EL (cell line): ENCODE data around the gene NTM.
A peak's percentile ranks its signal among the peaks of the same experiment; 100 is the strongest.
"Not testable (repeated sequence)": the region's sequence is repeated elsewhere in the genome, so short reads cannot be mapped to it uniquely, and the experiment has no call there.

Experiments used
- DNase-seq: peaks from one replicate; pipeline ENCODE4 v3.0.0-alpha.2; 2016

The NTM gene

GRCh38 chr11:131675121-131675888 is 304.9 kb downstream of the NTM start:
- DNase-seq, result peak; percentile 12

DNA sequence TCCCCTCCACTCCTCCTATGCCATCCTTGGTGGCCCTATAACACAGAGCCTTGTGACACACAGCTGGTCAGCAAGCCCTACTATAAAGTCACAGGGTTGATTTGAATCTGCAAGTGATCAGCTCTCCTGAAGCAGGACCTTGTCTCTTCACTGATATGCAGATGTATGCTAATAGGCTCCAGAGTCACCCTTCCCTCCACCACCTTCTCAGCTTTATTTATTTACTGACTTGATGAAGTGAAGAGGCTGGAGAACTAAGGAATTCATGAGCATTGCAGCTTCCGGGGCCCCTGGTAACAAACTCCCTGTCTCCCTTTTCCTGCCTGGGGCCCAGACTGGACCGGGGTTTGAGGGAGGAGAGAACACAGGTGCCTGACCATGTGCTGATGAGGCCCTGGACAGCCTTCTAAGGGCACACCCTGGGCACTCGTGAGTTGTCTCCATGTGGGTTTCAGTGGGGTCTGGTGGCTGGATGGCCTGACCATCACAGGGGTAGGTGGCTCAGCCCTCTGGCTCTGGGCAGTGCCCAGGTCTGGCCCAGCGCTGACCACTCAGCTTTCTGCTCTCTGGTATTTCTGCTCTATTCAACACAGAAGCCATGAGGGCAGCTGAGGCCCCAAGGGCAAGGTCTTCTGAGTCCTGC is 307.5 kb downstream of the NTM start:
- no peak for DNase-seq

GRCh38 chr11:131678658-131679340 is 308.4 kb downstream of the NTM start:
- DNase-seq, result no peak

DNA sequence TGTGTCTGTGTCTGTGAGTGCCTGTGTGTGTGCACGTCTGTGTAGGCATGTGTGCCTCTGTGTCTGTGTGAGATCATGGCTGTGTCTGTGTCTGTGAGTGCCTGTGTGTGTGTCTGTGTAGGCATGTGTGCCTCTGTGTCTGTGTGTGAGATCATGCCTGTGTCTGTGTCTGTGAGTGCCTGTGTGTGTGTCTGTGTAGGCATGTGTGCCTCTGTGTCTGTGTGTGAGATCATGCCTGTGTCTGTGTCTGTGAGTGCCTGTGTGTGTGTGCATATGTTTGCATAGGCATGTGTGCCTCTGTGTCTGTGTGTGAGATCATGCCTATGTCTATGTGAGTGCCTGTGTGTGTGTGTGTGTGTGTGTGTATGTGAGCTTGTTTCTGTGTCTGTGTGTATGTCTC is 310.0 kb downstream of the NTM start:
- DNase-seq, result not testable (repeated sequence)

DNA sequence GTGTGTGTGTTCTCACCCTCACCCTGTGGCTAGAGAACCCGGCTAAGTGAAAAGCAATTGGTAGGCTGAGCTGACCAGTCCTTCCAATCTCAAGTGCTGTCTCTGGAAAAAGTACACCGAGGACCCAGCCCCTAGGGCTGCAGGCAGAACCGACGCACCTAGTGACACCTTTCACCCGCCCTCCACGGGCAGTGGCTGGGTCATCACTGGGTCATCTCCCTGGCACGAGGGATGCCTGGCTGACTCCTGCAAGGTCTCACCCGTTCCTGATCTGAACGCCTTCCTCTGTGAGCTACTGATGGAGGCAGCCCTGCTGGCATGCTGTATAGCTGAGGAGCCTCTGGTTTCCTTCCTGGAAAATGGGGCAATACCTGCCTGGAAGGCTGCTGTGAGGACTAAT is 311.5 kb downstream of the NTM start:
- no peak for DNase-seq

GRCh38 chr11:131682373-131683015 is 312.1 kb downstream of the NTM start:
- DNase-seq, result no peak

DNA sequence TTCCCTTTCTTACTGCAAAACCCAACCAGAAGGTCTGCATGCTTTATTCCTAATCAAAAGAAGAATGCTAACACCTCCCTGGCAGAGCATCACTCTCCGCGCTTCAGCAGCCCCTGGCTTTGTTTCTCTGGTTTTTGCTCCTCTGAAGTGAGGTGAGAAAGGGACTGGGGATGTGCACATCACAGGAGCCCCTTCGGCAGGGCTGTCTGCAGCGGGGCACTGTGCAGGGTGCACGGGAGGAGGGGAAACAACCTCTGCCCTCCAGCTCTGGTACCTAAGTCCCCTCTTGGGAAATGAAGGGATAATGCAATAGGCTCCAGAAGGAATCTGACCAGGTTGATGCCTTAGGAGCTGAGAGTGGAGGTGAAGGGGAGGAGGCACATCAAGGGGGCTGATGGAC is 312.7 kb downstream of the NTM start:
- no peak for DNase-seq

- no peak for DNase-seq
Measured at GRCh38 chr11:131683666-131684065, 313.3 kb downstream of the NTM start.

DNA sequence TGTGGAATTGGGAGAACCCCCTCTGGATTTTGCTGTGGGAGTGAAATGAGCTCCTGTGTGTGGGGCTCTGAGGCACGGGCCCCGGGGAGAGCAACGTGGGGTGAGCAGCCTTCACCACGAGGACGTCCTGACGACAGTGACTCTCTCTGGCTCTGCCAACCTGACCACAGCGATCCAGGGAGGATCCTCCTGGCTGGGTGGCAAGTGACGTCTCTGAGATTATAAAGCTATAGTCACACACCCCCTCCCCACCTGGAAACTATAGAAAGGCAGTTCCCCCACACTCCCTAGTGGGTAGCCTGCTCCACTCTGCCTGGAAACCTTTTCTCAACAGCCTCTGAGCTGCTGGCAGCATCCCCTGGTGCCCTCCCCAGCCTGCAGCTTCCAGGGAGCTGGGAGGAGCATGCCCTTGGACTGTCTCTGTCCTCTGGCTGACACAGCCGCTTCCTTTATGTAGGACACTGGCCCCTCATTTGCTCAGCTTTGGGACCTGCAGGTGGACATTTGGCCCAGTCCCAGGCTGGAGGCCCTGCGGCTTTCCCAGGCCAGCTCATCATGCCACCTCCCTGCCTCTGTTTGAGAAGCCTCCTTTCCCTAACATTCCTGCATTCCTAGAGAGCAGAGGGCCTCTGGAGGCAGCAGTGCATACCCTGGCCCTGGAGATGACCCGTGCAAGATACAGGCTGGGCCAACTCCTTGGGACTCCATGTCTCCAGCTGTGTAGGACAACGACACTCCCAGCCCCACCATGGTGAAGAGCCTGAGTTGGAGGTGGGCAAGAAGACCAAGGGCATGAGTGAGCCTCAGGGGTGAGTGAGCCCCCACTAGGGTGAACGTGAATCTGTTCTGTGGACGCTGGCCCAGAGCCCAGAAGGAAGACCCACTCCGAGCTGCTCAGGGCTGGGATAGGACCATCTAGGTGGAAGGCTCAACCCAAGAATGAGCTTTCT is 314.0 kb downstream of the NTM start:
- no peak for DNase-seq

DNA sequence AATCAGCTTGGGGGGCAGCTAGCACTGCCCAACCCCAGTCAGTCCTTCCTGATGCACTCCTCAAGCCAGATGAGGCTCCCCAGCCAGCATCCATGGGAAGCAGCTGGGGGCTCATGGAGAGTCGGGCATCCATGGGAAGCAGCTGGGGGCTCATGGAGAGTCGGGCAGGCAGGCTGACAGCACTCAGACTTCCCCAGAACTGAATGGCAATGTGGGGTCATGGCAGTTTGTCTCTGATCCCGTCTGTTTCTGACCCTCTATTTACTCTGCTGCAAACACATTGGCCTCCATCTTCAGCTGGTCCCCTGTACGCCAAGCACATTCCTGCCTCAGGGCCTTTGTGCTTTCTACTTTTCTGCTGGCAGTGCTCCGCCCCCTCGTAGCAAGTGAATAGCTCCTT is 314.8 kb downstream of the NTM start:
- DNase-seq, result no peak

DNA sequence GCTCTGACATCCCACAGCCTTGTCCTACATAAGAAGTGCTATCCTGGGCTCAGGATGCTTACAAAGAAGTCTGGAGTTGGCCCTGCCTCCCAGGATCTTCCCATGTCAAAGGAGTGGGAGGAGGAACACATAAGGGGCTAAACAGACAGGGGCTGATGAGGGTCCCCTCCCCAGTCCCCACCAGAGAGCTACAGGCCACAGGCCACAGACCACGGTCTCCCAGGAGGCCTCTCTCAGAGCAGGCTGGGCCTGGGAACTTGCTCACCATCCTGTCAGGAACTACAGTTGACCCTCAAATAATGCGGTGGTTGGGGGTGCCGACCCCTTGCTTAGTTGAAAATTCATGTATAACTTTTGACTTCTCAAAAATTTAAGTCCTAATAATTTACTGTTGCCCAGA is 315.5 kb downstream of the NTM start:
- no peak for DNase-seq

- DNase-seq, result no peak
Measured at GRCh38 chr11:131686836-131687235, 316.4 kb downstream of the NTM start.

- no peak for DNase-seq
Measured at GRCh38 chr11:131687291-131688047, 317.1 kb downstream of the NTM start.

GRCh38 chr11:131688048-131688693 is 317.8 kb downstream of the NTM start:
- peak; percentile 53 for DNase-seq

DNA sequence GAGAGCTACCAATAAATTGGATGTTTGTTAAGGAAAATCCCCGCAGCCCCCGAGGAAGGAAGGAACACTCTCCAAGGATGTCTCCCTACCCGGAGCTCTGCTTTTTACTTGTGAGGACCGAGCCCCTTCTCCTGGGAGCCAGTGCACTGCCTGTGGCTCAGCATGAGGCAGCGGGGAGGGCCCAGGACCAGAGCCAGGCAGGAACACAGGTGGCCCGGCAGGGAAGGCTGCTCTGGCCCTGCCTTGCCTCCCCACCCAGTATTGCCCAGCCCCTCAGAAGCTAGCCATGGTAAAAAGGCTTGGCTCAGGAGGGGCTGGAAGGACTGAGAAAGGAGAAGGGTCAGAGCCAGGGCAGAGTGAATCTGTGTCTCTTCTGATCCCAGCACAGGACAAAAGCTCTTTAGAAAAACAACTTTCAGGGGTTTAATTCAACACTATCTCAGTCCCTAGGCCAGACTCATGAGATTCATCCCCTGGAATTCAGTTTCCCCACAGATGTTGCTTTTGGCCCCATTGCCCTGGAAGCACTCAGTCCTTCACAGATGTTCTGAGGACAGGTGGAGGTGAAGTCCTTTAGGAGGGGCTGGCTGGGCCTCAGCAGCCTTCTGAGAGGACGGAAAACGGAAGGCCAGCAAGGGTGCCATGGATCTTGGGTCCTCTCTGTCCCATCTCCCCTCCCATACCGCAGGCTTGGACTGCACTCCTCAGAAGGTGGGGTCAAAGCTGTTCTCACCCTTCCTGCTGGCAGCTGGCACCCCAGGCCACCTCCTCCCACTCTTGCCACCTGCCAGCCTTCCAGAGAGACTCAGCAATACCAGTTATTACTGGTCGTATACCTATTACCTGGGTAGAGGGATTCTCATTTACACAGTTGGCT is 318.9 kb downstream of the NTM start:
- DNase-seq, result no peak

GRCh38 chr11:131690362-131690761 is 319.9 kb downstream of the NTM start:
- no peak for DNase-seq

GRCh38 chr11:131690776-131691175 is 320.4 kb downstream of the NTM start:
- no peak for DNase-seq

GRCh38 chr11:131691181-131692041 is 321.0 kb downstream of the NTM start:
- peak; percentile 27 for DNase-seq

GRCh38 chr11:131692151-131692550 is 321.7 kb downstream of the NTM start:
- no peak for DNase-seq
